CD4-positive, alpha-beta T cell treated with Interleukin-17A for 1 hour (primary cell): ENCODE data around the gene SORCS2.

ENCODE experiments used
- DNase-seq: peaks from one replicate; pipeline ENCODE4 v3.0.0-alpha.2; 2020

SORCS2 gene

GRCh38 chr4:7330031-7330596 lies 137.8 kb downstream of the SORCS2 start:
- DNase-seq, result no peak

- DNase-seq, result no peak
Measured at GRCh38 chr4:7330811-7331681, 138.7 kb downstream of the SORCS2 start.

GRCh38 chr4:7331682-7332000 lies 139.3 kb downstream of the SORCS2 start:
- DNase-seq, result no peak

DNA sequence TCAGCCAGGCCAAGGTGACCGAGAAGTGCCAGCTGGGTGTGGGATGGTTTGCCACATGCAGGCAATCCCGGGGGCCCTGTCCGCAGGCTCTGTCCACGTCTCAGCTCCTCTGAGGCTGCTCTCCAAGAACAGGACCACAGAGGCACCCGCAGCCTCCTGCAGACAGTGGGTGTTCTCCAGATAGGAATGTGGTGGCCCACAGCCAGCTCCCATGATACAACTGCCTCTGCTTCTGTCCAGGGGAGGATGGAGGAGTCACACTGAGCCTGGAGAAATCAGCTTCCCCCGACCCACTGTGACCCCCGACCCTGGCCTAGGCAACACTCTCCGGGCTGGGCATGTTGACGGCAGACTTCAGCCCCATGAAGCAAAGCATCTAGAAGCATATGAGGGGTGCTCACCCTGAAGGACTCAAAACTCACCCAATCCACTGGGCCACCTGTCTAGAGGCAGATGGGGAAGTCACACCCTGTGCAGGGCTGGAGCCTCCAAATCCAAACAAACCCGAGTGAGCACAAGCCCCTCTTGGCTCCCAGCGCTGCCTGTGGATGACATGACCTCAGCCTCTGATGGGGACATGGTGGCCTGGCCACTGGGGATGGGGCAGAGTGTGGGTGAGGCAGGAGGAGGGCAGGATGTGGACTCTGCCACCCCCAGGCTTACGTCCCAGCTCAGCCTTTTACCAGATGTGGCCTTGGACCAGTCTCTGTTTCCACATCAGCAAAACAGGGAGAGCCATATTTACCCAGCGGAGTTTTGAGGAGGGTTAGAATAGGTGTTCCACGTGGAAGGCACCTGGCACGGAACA lies 140.1 kb downstream of the SORCS2 start:
- DNase-seq, result no peak

GRCh38 chr4:7333024-7333780 lies 140.9 kb downstream of the SORCS2 start:
- DNase-seq, result no peak

DNA sequence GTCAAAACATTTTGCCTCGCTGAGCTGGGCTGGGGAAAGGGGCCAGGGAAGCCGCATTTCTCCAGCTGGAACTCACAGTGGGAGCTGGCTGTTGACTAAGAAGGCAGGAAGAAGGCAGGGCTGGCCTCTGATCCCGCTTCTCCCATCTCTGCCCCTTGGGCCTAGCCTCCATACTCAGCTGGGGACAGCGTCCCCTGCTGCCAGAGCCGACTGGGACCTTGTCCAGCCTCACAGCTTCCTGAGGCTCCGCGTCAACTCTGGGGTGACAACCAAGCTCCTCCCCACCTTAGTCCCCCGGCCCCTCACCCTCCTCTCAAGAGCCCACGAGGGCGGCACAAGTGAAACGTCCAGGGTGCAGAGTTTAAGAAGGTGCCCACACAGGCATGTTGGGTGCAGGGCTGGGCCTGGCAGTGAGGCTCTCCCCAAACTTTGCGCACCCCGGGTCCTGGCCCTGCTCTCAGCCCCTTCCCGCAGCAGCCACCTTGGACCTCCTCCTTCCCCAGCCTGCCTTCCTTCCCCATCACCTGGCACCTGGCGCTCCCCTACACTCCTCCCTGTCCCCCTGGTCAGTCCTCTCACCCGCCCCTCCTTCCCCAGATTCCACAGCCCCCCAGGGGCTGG lies 141.6 kb downstream of the SORCS2 start:
- DNase-seq, result no peak

DNA sequence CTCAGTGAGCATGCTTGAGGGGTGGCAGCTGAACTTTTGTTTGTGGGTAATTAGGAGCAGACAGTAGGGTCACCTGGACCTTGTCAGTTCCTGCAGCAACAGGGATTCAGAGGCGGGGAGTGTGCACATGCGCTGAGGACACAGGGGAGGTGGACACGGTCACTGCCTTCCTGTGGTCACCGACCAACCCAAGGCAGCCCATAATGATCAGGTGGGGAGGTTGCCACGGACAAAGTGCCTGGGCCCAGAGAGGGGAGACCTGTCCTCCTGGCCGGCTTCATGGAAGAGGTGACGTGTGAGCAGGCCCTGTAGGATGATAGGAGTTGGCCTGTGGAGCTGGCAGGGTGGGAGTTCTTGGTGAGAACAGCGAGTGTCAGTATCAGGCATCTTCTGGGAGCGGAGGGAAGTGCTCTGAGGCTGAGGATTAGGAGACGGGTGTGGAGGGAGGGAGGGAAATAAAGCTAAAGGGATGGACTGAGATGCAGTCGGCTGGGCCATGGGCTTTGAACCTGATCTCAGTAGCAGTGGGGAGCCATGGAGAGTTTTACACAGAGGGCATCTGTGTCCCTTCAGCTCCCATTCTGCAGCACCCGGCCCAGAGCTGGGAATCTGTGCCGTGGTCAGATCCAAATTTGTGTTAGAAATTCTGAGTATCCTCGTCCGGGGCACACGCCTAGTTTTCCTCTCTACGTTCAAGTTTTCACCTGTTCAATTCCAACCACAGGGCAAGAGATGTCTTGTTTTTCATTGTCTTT lies 142.4 kb downstream of the SORCS2 start:
- no peak for DNase-seq

GRCh38 chr4:7335344-7336066 lies 143.2 kb downstream of the SORCS2 start:
- peak; percentile 48 for DNase-seq

- no peak for DNase-seq
Measured at GRCh38 chr4:7336067-7336569, 143.8 kb downstream of the SORCS2 start.

DNA sequence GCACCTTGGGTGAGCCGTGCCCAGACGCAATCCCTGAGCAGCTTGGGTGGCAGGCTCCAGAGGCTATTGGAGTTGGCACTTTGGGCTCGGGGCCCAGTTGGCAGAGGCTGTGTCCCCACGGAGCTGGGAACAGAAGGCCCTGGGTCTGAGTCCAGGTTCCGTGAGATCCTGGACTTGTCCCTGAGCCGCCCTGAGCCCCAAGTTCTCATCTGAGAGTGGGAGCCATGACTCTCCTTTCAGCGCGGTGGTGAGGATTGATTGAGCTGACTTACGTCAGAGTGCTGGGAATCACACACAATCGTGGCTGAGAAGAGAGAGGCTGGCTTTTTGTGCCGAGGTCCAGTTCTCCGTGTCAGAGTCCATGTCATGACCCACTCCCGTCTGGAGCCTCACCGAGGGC lies 144.4 kb downstream of the SORCS2 start:
- DNase-seq, result no peak

DNA sequence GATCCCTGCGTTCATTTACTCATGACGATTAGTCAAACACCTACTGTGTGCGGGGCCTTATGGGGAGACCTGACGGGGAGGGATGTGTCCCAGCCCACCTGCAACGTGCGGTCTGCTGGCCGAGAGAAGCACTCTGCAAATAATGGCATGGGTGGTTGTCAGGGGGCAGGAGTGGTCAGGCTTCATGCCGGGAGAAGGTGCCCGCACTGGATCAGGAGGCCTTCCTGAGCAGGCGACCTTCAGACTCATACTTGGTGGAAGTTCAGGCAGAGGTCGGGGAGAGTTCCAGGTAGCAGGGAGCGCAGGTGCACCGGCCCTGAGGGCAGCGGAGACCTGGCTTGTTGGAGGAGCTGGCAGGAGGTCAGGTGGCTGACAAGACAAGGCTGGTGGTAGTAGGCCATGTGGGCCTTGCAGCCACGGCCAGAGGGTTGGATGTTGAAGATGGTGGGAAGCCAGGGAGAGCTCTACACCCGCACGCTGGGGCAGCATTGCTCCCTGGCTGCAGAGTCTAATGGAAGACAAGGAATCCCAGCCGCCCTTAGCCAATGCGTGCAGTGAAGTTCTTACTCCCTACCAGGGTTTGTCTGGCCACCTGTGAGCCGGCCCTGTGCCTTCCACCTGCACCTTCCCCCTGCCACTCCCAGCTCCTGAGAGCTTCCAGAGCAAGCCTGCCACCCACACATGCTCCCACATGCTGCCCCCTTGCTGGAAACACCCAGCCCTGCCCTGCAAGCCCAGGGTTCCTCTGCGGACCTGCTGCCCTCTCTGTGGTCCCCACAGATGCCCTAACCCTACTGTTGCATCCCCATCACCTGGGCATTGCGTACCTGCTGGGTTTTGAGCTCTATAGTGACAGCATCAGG lies 145.1 kb downstream of the SORCS2 start:
- DNase-seq, result no peak

- DNase-seq, result no peak
Measured at GRCh38 chr4:7338059-7338452, 145.7 kb downstream of the SORCS2 start.

DNA sequence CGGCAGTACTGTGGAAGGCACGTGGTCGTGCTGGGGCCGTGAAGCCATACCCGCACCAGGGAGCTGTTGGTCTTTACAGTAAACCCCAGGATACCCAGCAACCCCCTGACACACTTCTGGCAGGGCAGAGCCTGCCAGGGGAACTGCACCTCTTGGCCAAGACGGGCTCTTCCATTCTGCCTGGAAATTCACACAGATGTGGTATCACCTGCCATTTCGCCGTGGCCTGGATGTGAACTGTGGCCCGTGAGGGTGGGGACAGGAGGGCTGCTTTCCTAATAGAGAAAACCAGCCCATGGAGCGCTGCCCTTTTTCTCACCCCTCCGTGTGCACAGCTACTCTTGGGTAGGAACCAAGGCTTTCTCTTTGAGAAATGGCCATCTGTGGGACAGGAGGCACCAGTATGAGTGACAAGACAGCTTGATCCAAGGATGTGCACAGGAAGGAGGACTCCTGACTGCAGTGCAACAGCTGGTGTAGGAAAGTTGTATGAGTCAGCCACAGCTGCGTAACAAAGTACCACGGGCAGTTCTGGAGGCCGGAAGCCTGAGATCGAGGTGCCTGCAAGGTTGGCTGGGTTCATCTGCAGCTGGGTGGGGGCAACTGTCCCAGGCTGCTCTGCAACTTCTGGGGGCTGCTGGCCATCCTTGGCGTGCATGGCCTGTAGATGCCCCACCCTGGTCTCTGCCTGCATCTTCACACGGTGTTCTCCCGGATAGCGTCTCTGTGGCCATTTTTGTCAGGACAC lies 146.7 kb downstream of the SORCS2 start:
- no peak for DNase-seq

- no peak for DNase-seq
Measured at GRCh38 chr4:7339751-7340552, 147.6 kb downstream of the SORCS2 start.

GRCh38 chr4:7340553-7341433 lies 148.5 kb downstream of the SORCS2 start:
- DNase-seq, result no peak

DNA sequence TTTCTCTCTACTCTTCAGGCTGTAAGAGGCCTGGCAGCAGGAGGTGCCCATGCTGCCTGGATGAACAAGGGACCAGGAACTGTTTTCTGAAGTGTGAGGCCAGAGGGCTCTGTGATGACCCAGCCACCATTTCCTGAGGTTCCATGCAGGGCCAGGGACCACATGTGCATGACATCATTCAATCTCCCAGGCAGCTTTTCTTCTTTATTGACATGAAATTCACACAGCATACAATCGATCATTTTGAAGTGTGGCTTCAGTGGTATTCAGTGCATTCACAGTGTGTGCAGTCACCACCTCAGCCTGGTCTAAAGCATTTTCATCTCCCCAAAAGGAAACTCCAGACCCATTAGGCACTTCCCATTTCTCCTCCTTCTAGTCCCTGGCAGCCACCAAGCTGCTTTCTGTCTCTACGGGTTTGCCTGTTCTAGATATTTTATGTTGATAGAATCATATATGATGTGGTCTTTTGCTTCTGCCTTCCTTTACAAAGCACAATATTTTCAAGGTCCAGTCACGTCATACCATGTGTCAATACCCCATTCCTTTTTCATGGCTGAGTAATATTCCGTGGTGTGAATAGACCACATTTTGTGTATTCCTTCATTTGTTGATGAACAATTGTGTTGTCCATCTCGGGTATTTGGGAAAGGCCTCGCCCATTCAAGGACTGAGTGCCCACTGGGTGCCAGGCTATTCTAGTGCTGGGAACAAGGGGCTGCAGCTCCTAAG lies 149.3 kb downstream of the SORCS2 start:
- DNase-seq, result no peak
